HG02852 (cell line): ENCODE data around the gene RPL19.
A peak's percentile ranks its signal among the peaks of the same experiment; 100 is the strongest.

ENCODE experiments used
- ATAC-seq: cut with Tn5 transposase; IDR thresholded peaks from one replicate; pipeline ENCODE4 v1.9.1; 2021; ENCODE audit warnings: mild to moderate bottlenecking, moderate library complexity; ENCODE audit not compliant: unreplicated experiment

Gene RPL19

GRCh38 chr17:39196808-39197291, 3.2 kb upstream of the RPL19 start:
- ATAC-seq: no peak

- ATAC-seq: no peak
These were observed 2.5 kb upstream of the RPL19 start, which contains the start of gene CACNB1 for GRCh38 chr17:39197380-39198185. TSS of gene CACNB1 (minus strand) at chr17:39197669. CDS start at chr17:39197495, 174 bp downstream.

- ATAC-seq: no peak
These were observed 1.9 kb upstream of the RPL19 start for GRCh38 chr17:39198186-39198566.

GRCh38 chr17:39199820-39200069, 338 bp upstream of the RPL19 start:
- peak; percentile 51 for ATAC-seq

GRCh38 chr17:39200957-39201510, 951 bp downstream of the RPL19 start:
- ATAC-seq: no peak

GRCh38 chr17:39204245-39204644, 4.2 kb downstream of the RPL19 start:
- ATAC-seq: no peak

GRCh38 chr17:39205112-39205526, 5.0 kb downstream of the RPL19 start:
- ATAC-seq: no peak

- ATAC-seq: no peak
These were observed 8.1 kb downstream of the RPL19 start for GRCh38 chr17:39208136-39208535.

GRCh38 chr17:39208893-39209292, 8.8 kb downstream of the RPL19 start:
- no peak for ATAC-seq

- no peak for ATAC-seq
These were observed 9.4 kb downstream of the RPL19 start for GRCh38 chr17:39209317-39210092.

- no peak for ATAC-seq
These were observed 10.0 kb downstream of the RPL19 start for GRCh38 chr17:39210093-39210434.

GRCh38 chr17:39212195-39212810, 12.2 kb downstream of the RPL19 start:
- ATAC-seq: no peak

- no peak for ATAC-seq
These were observed 12.9 kb downstream of the RPL19 start for GRCh38 chr17:39212841-39213480.

- no peak for ATAC-seq
These were observed 13.8 kb downstream of the RPL19 start for GRCh38 chr17:39213852-39214251.

- no peak for ATAC-seq
These were observed 17.8 kb downstream of the RPL19 start for GRCh38 chr17:39217734-39218369.

- no peak for ATAC-seq
These were observed 18.8 kb downstream of the RPL19 start for GRCh38 chr17:39218906-39219305.

GRCh38 chr17:39219647-39220154, 19.6 kb downstream of the RPL19 start:
- ATAC-seq: no peak

GRCh38 chr17:39221572-39221971, 21.5 kb downstream of the RPL19 start:
- ATAC-seq: no peak

GRCh38 chr17:39222151-39222550, 22.1 kb downstream of the RPL19 start:
- no peak for ATAC-seq
